Sigmoid colon (tissue), 7 donors: ENCODE data around the gene DNASE1L2. TPM values are rescaled to one million over a fixed set of nuclear protein-coding genes. Genes with fewer than 3 reads are reported as not detected.

Experiments
- DNase-seq: peaks from one replicate; pipeline ENCODE4 v3.0.0-alpha.2; 2019
- H3K27ac ChIP-seq, 4 donors: fragments of 200-600 bp; sonication (generic); one replicate each; pipeline ENCODE4 v1.5.1; 2016 to 2019; ENCODE audit warnings: mild to moderate bottlenecking in 1 of 4
- H3K27me3 ChIP-seq, 3 donors: fragments of 200-600 bp; sonication (generic); one replicate each; pipeline ENCODE4 v1.5.1; 2019; ENCODE audit warnings: mild to moderate bottlenecking in 1 of 3
- H3K36me3 ChIP-seq, 4 donors: fragments of 200-600 bp; sonication (generic); one replicate each; pipeline ENCODE4 v1.5.1; 2016 to 2019
- H3K4me1 ChIP-seq, 4 donors: fragments of 200-600 bp; sonication (generic); one replicate each; pipeline ENCODE4 v1.5.1; 2017 to 2019
- H3K4me3 ChIP-seq, 4 donors: fragments of 200-600 bp; sonication (generic); one replicate each; pipeline ENCODE4 v1.5.1; 2017 to 2019; ENCODE audit warnings: mild to moderate bottlenecking in 2 of 4, moderate library complexity in 1 of 4
- H3K9me3 ChIP-seq, 4 donors: fragments of 200-600 bp in 3 of 4; sonication (generic) in 3 of 4; one replicate each; pipeline versions ENCODE4 v1.5.1 to v1.6.1; 2013 to 2019
- CTCF ChIP-seq, 4 experiments: fragments of 450-650 bp in 3 of 4; fragments of 200-600 bp in 1 of 4; IDR thresholded peaks; one replicate each; pipeline ENCODE4 v1.5.1; 2016 to 2019; ENCODE audit warnings: antibody characterized with exemption in 4 of 4, mild to moderate bottlenecking in 3 of 4, moderate library complexity in 2 of 4
- EP300 ChIP-seq, 4 donors: sonication (generic); formaldehyde crosslinking; IDR thresholded peaks; one replicate each; pipeline ENCODE4 v1.6.1; 2017; ENCODE audit warnings: antibody characterized with exemption in 4 of 4
- POLR2A ChIP-seq, 2 donors: fragments of 450-650 bp; IDR thresholded peaks; one replicate each; pipeline ENCODE4 v1.6.1; 2016; ENCODE audit warnings: antibody characterized with exemption in 2 of 2, mild to moderate bottlenecking in 2 of 2, moderate library complexity in 2 of 2
- POLR2AphosphoS5 ChIP-seq, 4 donors: sonication (generic); formaldehyde crosslinking; IDR thresholded peaks; one replicate each; pipeline ENCODE4 v1.6.1; 2017; ENCODE audit warnings: antibody characterized with exemption in 4 of 4
- WGBS, 2 donors: extraction: QIAGEN DNeasy Blood & Tissue Kit; methylation state at CpG; one replicate each; pipeline ENCODE4 v1.1.7; 2013; 5-methylcytosine and 5-hydroxymethylcytosine counted together
- intact Hi-C: fragments of 100-400 bp; cut with DNase I; formaldehyde crosslinking; loops from one replicate; pipeline ENCODE4 v1.15.1; 2023
- polyA plus RNA-seq, 3 donors: library from polyadenylated mRNA; stranded (reverse); fragments of 200-250 nt; gene quantifications; one replicate each; pipeline ENCODE4 v1.2.3, GENCODE V29; 2013
- total RNA-seq, 4 donors: library from RNA; depleted of rRNA; stranded (reverse); fragments of >200 nt; gene quantifications; one replicate each; pipeline ENCODE4 v1.1.0, GENCODE V29; 2016
- donor health status: healthy with polysubstance abuse.
- donor health status: Bipolar disorder and iron deficiency.
- donor health status: healthy.

Gene DNASE1L2
- total and polyA plus RNA-seq, 7 donors = 0.36 to 0.93 (median 0.82) TPM; not detected in 3

- TF ChIP-seq CTCF (IDR thresholded peaks at IDR 0.05) = no peak
- no peak for TF ChIP-seq POLR2A (IDR thresholded peaks at IDR 0.05)
- TF ChIP-seq POLR2AphosphoS5 (IDR thresholded peaks at IDR 0.05) = no peak
- no peak for TF ChIP-seq EP300 (IDR thresholded peaks at IDR 0.05)
- DNase-seq = no peak
- Histone ChIP-seq H3K36me3 (peaks cover 13 to 36% (median 23%) of the 10 kb centered on the region in 4 donors), H3K27ac (peak overlapping the region; percentile 97 to 100 (median 98)), H3K27me3 (no peaks in the 10 kb centered on the region), H3K4me3 (peak overlapping the region; percentile 83 to 89 (median 88)), H3K4me1 (peaks cover 0 to 20% (median 18%) of the 10 kb centered on the region in 4 donors), H3K9me3 (no peaks in the 10 kb centered on the region)
- 5 to 13% methylated on average over 16 of the region's 16 CpGs for WGBS, 2 donors
- intact Hi-C loops = loop anchor here (2.0 to 5.0 kb wide), 2 partner anchors 46 to 49 kb away; partner anchors contain the start of gene ECI1
These were observed 30.3 kb upstream of the DNASE1L2 start for GRCh38 chr16:2205967-2206313.

- no peaks in the 10 kb centered on the region for H3K27me3 ChIP-seq
- H3K4me3 ChIP-seq = peak overlapping the region in 3 of 4 donors; percentile 83 to 89 (median 88)
- peaks cover 0 to 20% (median 18%) of the 10 kb centered on the region in 4 donors for H3K4me1 ChIP-seq
- H3K9me3 ChIP-seq = no peaks in the 10 kb centered on the region
- intact Hi-C loops = loop anchor here (5.0 kb wide), 1 partner anchor 46 kb away; the partner anchor contains the start of gene ECI1
- peak overlapping the region; percentile 97 to 100 (median 98) for H3K27ac ChIP-seq
- H3K36me3 ChIP-seq = peaks cover 13 to 36% (median 23%) of the 10 kb centered on the region in 4 donors
- 83 to 86% methylated on average over 18 of the region's 18 CpGs for WGBS, 2 donors
- no peak for TF ChIP-seq CTCF (IDR thresholded peaks at IDR 0.05)
- no peak for TF ChIP-seq EP300 (IDR thresholded peaks at IDR 0.05)
- no peak for TF ChIP-seq POLR2A (IDR thresholded peaks at IDR 0.05)
- no peak for TF ChIP-seq POLR2AphosphoS5 (IDR thresholded peaks at IDR 0.05)
- DNase-seq = no peak
These were observed 29.8 kb upstream of the DNASE1L2 start for GRCh38 chr16:2206420-2206779.

GRCh38 chr16:2206780-2207433, 29.3 kb upstream of the DNASE1L2 start:
- no peak for TF ChIP-seq POLR2AphosphoS5 (IDR thresholded peaks at IDR 0.05)
- TF ChIP-seq EP300 (IDR thresholded peaks at IDR 0.05) = no peak
- no peak for TF ChIP-seq CTCF (IDR thresholded peaks at IDR 0.05)
- no peak for TF ChIP-seq POLR2A (IDR thresholded peaks at IDR 0.05)
- no peaks in the 10 kb centered on the region for H3K9me3 ChIP-seq
- H3K4me1 ChIP-seq = peaks cover 0 to 21% (median 19%) of the 10 kb centered on the region in 4 donors
- H3K36me3 ChIP-seq = peaks cover 13 to 39% (median 23%) of the 10 kb centered on the region in 4 donors
- peak overlapping the region in 1 of 4 donors; percentile 98 for H3K27ac ChIP-seq
- 94 to 95% methylated on average over 23 of the region's 23 CpGs for WGBS, 2 donors
- H3K27me3 ChIP-seq = no peaks in the 10 kb centered on the region
- H3K4me3 ChIP-seq = no peak overlapping the region
- intact Hi-C loops = loop anchor here (5.0 kb wide), 1 partner anchor 45 kb away; the partner anchor contains the start of gene ECI1
- no peak for DNase-seq

- intact Hi-C loops = loop anchor here (5.0 kb wide), 1 partner anchor 44 kb away; the partner anchor contains the start of gene ECI1
- no peaks in the 10 kb centered on the region for H3K9me3 ChIP-seq
- no peak for TF ChIP-seq EP300 (IDR thresholded peaks at IDR 0.05)
- TF ChIP-seq POLR2AphosphoS5 (IDR thresholded peaks at IDR 0.05) = no peak
- no peak for TF ChIP-seq POLR2A (IDR thresholded peaks at IDR 0.05)
- no peak for TF ChIP-seq CTCF (IDR thresholded peaks at IDR 0.05)
- no peak overlapping the region for H3K27ac ChIP-seq
- WGBS, 2 donors = 90 to 91% methylated on average over 9 of the region's 9 CpGs
- DNase-seq = no peak
- H3K27me3 ChIP-seq = no peaks in the 10 kb centered on the region
- H3K4me1 ChIP-seq = peaks cover 0 to 30% (median 29%) of the 10 kb centered on the region in 4 donors
- H3K36me3 ChIP-seq = peaks cover 13 to 39% (median 25%) of the 10 kb centered on the region in 4 donors
- H3K4me3 ChIP-seq = no peak overlapping the region
These were observed 28.4 kb upstream of the DNASE1L2 start for GRCh38 chr16:2207872-2208271.
